Measurements from ENCODE around the gene ABCG2. TPM values are rescaled to one million over a fixed set of nuclear protein-coding genes. Genes with fewer than 3 reads are reported as not detected.

The ABCG2 gene
- total and polyA plus RNA-seq, 2 of the 8 experiments (the other 6 are each of a cell fraction or from before 2014, with no cell fraction given) = 2.4 to 4.6 TPM

DNA sequence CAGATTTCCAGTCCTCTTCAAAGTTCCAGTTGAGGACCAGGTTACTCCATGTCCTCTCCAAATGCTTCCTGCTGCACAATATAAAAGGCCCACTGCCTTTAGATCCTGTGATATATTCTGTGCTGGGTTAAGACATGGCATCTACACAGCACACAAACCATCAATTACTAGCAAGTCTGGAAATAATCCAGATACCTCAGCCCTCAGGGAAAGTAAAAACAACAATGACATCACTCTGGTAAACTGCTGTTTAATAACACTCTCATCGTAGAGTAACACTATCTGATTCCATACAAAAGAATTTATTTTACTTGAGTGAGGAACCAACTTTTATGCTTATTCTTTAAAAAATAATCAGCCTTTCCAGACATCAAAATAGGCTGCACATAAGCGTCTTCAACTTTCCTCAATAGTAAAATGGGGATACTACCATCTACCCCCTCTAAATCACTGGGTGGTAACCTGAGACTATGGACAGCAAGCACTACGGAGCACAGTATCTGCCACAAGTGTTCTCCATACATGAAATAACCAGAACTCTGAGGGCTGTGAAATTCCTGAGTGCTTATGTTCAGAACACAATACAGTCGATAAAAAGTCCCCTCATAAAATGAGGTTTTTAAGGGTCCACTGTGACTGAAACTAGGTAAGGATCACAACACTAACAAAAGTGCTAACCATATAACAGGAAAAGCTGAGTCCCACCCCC is 53.4 kb downstream of the ABCG2 start (continued):
- TF ChIP-seq CEBPB (IDR thresholded peaks at IDR 0.05; ENCODE audit: low read depth, low read length) (no peak), CREB1 (IDR thresholded peaks at IDR 0.05) (no peak), JUND (IDR thresholded peaks at IDR 0.05; ENCODE audit: low read length) (no peak), SIN3A (conservative IDR thresholded peaks at IDR 0.05 in 1 of 2, IDR thresholded peaks at IDR 0.05 in 1 of 2; ENCODE audit: low read depth in 1 of 2, low read length in 2 of 2) (no peak)
- TF ChIP-seq, protein P1, sequence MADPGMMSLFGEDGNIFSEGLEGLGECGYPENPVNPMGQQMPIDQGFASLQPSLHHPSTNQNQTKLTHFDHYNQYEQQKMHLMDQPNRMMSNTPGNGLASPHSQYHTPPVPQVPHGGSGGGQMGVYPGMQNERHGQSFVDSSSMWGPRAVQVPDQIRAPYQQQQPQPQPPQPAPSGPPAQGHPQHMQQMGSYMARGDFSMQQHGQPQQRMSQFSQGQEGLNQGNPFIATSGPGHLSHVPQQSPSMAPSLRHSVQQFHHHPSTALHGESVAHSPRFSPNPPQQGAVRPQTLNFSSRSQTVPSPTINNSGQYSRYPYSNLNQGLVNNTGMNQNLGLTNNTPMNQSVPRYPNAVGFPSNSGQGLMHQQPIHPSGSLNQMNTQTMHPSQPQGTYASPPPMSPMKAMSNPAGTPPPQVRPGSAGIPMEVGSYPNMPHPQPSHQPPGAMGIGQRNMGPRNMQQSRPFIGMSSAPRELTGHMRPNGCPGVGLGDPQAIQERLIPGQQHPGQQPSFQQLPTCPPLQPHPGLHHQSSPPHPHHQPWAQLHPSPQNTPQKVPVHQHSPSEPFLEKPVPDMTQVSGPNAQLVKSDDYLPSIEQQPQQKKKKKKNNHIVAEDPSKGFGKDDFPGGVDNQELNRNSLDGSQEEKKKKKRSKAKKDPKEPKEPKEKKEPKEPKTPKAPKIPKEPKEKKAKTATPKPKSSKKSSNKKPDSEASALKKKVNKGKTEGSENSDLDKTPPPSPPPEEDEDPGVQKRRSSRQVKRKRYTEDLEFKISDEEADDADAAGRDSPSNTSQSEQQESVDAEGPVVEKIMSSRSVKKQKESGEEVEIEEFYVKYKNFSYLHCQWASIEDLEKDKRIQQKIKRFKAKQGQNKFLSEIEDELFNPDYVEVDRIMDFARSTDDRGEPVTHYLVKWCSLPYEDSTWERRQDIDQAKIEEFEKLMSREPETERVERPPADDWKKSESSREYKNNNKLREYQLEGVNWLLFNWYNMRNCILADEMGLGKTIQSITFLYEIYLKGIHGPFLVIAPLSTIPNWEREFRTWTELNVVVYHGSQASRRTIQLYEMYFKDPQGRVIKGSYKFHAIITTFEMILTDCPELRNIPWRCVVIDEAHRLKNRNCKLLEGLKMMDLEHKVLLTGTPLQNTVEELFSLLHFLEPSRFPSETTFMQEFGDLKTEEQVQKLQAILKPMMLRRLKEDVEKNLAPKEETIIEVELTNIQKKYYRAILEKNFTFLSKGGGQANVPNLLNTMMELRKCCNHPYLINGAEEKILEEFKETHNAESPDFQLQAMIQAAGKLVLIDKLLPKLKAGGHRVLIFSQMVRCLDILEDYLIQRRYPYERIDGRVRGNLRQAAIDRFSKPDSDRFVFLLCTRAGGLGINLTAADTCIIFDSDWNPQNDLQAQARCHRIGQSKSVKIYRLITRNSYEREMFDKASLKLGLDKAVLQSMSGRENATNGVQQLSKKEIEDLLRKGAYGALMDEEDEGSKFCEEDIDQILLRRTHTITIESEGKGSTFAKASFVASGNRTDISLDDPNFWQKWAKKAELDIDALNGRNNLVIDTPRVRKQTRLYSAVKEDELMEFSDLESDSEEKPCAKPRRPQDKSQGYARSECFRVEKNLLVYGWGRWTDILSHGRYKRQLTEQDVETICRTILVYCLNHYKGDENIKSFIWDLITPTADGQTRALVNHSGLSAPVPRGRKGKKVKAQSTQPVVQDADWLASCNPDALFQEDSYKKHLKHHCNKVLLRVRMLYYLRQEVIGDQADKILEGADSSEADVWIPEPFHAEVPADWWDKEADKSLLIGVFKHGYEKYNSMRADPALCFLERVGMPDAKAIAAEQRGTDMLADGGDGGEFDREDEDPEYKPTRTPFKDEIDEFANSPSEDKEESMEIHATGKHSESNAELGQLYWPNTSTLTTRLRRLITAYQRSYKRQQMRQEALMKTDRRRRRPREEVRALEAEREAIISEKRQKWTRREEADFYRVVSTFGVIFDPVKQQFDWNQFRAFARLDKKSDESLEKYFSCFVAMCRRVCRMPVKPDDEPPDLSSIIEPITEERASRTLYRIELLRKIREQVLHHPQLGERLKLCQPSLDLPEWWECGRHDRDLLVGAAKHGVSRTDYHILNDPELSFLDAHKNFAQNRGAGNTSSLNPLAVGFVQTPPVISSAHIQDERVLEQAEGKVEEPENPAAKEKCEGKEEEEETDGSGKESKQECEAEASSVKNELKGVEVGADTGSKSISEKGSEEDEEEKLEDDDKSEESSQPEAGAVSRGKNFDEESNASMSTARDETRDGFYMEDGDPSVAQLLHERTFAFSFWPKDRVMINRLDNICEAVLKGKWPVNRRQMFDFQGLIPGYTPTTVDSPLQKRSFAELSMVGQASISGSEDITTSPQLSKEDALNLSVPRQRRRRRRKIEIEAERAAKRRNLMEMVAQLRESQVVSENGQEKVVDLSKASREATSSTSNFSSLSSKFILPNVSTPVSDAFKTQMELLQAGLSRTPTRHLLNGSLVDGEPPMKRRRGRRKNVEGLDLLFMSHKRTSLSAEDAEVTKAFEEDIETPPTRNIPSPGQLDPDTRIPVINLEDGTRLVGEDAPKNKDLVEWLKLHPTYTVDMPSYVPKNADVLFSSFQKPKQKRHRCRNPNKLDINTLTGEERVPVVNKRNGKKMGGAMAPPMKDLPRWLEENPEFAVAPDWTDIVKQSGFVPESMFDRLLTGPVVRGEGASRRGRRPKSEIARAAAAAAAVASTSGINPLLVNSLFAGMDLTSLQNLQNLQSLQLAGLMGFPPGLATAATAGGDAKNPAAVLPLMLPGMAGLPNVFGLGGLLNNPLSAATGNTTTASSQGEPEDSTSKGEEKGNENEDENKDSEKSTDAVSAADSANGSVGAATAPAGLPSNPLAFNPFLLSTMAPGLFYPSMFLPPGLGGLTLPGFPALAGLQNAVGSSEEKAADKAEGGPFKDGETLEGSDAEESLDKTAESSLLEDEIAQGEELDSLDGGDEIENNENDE (IDR thresholded peaks at IDR 0.05; ENCODE audit: insufficient replicate concordance, low read length) = no peak
